ENCODE results near the gene SLC40A1. TPM values are rescaled to one million over a fixed set of nuclear protein-coding genes. Genes with fewer than 3 reads are reported as not detected.

SLC40A1 gene
- total and polyA plus RNA-seq, 10 of the 15 experiments (the other 5 are each of a cell fraction or from before 2014, with no cell fraction given) = 0.01 to 0.38 (median 0.08) TPM; not detected in 7

GRCh38 chr2:189511210-189511959, 69.2 kb downstream of the SLC40A1 start:
- Histone ChIP-seq H3K36me3 (ENCODE audit: control insufficient read depth in 2 of 2, insufficient read depth in 2 of 2, low read length in 1 of 2) (no peaks in the 10 kb centered on the region), H3K79me2 (ENCODE audit: control insufficient read depth, insufficient read depth, low read length) (no peaks in the 10 kb centered on the region), H3K9ac (ENCODE audit: control insufficient read depth, insufficient read depth, low read length) (no peak overlapping the region), H3K27ac (ENCODE audit: control insufficient read depth, insufficient read depth) (no peak overlapping the region), H3K9me3 (replicated peaks; ENCODE audit: control insufficient read depth, insufficient read depth, low read length) (no peaks in the 10 kb centered on the region), H3K4me2 (ENCODE audit: control insufficient read depth, insufficient read depth) (no peak overlapping the region), H3K4me1 (ENCODE audit: control insufficient read depth, insufficient read depth, low read length) (no peaks in the 10 kb centered on the region), H3K27me3 (replicated peaks in 1 of 2; ENCODE audit: control insufficient read depth in 2 of 2, insufficient read depth in 2 of 2, low read length in 1 of 2) (no peaks in the 10 kb centered on the region; a peak in 1 of 4 replicates), H4K20me1 (ENCODE audit: control insufficient read depth, insufficient read depth) (no peaks in the 10 kb centered on the region), H2AFZ (ENCODE audit: control insufficient read depth, low read depth, low read length) (no peak overlapping the region), H3K4me3 (no peak overlapping the region)
- ATAC-seq (no peak), FAIRE-seq (no peak), DNase-seq (ENCODE audit: low read depth, low spot score) (no peak)
- ChIA-PET CTCF (no interaction called here), SMC1A (ENCODE audit: uncharacterized antibody, unreplicated experiment) (no interaction called here), RAD21 (ENCODE audit: unreplicated experiment) (interaction anchor here (0.7 kb wide), 1 partner anchor 418 kb away, joined by 3 read pairs; no protein-coding TSS in a partner anchor), POLR2A (no interaction called here)
- no peak for TF ChIP-seq SUPT20H (IDR thresholded peaks at IDR 0.05; ENCODE audit: borderline replicate concordance, control insufficient read depth, low read depth, low read length)
- TF ChIP-seq, protein P1, sequence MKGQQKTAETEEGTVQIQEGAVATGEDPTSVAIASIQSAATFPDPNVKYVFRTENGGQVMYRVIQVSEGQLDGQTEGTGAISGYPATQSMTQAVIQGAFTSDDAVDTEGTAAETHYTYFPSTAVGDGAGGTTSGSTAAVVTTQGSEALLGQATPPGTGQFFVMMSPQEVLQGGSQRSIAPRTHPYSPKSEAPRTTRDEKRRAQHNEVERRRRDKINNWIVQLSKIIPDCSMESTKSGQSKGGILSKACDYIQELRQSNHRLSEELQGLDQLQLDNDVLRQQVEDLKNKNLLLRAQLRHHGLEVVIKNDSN (IDR thresholded peaks at IDR 0.05; ENCODE audit: borderline replicate concordance, extremely low read length, insufficient read depth, low read depth, low read length) = no peak
- no peak for TF ChIP-seq CREM (IDR thresholded peaks at IDR 0.05; ENCODE audit: low read depth)
- no peak for TF ChIP-seq NR2F1 (conservative IDR thresholded peaks at IDR 0.05)
- no peak for TF ChIP-seq STAT3 (IDR thresholded peaks at IDR 0.05; ENCODE audit: low read depth, low read length)
- TF ChIP-seq, protein P2, sequence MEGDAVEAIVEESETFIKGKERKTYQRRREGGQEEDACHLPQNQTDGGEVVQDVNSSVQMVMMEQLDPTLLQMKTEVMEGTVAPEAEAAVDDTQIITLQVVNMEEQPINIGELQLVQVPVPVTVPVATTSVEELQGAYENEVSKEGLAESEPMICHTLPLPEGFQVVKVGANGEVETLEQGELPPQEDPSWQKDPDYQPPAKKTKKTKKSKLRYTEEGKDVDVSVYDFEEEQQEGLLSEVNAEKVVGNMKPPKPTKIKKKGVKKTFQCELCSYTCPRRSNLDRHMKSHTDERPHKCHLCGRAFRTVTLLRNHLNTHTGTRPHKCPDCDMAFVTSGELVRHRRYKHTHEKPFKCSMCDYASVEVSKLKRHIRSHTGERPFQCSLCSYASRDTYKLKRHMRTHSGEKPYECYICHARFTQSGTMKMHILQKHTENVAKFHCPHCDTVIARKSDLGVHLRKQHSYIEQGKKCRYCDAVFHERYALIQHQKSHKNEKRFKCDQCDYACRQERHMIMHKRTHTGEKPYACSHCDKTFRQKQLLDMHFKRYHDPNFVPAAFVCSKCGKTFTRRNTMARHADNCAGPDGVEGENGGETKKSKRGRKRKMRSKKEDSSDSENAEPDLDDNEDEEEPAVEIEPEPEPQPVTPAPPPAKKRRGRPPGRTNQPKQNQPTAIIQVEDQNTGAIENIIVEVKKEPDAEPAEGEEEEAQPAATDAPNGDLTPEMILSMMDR (IDR thresholded peaks at IDR 0.05 in 2 of 3, conservative IDR thresholded peaks at IDR 0.05 in 1 of 3; ENCODE audit: control insufficient read depth in 2 of 3, extremely low read depth in 1 of 3, insufficient read depth in 1 of 3, low read depth in 3 of 3, low read length in 3 of 3) = no peak
- TF ChIP-seq SMAD5 (IDR thresholded peaks at IDR 0.05; ENCODE audit: low read depth) = no peak
- no peak for TF ChIP-seq EGR1 (IDR thresholded peaks at IDR 0.05; ENCODE audit: borderline replicate concordance in 1 of 2, low read depth in 2 of 2, low read length in 2 of 2)
- TF ChIP-seq MXI1 (IDR thresholded peaks at IDR 0.05; ENCODE audit: low read depth, low read length) = no peak
- TF ChIP-seq SUZ12 (IDR thresholded peaks at IDR 0.05; ENCODE audit: unreplicated experiment) = no peak
- TF ChIP-seq RELA (IDR thresholded peaks at IDR 0.05; ENCODE audit: borderline replicate concordance, partially characterized antibody) = no peak
- no peak for TF ChIP-seq PAX5 (IDR thresholded peaks at IDR 0.05; ENCODE audit: borderline replicate concordance, low read depth, low read length)
- TF ChIP-seq NFXL1 (IDR thresholded peaks at IDR 0.05; ENCODE audit: borderline replicate concordance) = no peak
- no peak for TF ChIP-seq KLF5 (IDR thresholded peaks at IDR 0.05; ENCODE audit: partially characterized antibody)
- BruUV-seq (replicated peaks) = no TSS peak
- 0% methylated on average over 2 of the region's 2 CpGs for WGBS (ENCODE audit: insufficient coverage, insufficient replicate concordance, low lambda C conversion rate, missing lambda C conversion rate)
- intact Hi-C loops (cut with micrococcal nuclease; ENCODE audit: unreplicated experiment) = no loop called here
- in situ Hi-C loops (cut with MboI) = no loop called here

Measured in GM12878 (cell line).